HCT116 (cell line): ENCODE results near the gene LRIG3. TPM values are rescaled to one million over a fixed set of nuclear protein-coding genes. Genes with fewer than 3 reads are reported as not detected.

Source experiments
- ATAC-seq: fragments of 200-7000 bp; cut with Tn5 transposase; 2 replicates; pipeline ENCODE4 v1.9.1; 2020; ENCODE audit warnings: mild to moderate bottlenecking, moderate library complexity
- BruUV-seq: library from RNA; stranded (reverse); fragments of 400-500 nt; replicated peaks from 2 replicates; lab custom pipeline; 2021; lab: Mats Ljungman, UMichigan
- CTCF ChIA-PET: fragments of 300-600 bp; sonication (Branson Sonifier 250); formaldehyde crosslinking; loops from one replicate; lab custom pipeline; 2021; ENCODE audit warnings: antibody characterized with exemption; lab: Charles Lee
- POLR2A ChIA-PET: fragments of 300-600, 350-600 bp; sonication (Branson Sonifier 250); formaldehyde crosslinking; loops from one replicate; lab custom pipeline; 2021; ENCODE audit warnings: antibody characterized with exemption; lab: Charles Lee
- RAD21 ChIA-PET, 2 experiments: fragments of 300-600 bp; sonication (Branson Sonifier 250); formaldehyde crosslinking; loops; one replicate each; lab custom pipeline; 2023; ENCODE audit warnings: low total read pairs in 2 of 2; ENCODE audit not compliant: uncharacterized antibody in 2 of 2, unreplicated experiment in 2 of 2, low non-redundant PET in 1 of 2; lab: Charles Lee
- DNase-seq: peaks from one replicate; pipeline ENCODE4 v3.0.0-alpha.2; 2010; ENCODE audit warnings: low read depth, low spot score
- H2AFZ ChIP-seq: fragments of 200-600 bp; shearing (Covaris generic), sonication (generic); 2 replicates; pipeline ENCODE4 v1.6.1; 2017; ENCODE audit warnings: low read depth, mixed run types, mixed read lengths, antibody characterized with exemption, low read length; ENCODE audit not compliant: poor library complexity, severe bottlenecking
- H3K27ac ChIP-seq: 2 replicates; pipeline ENCODE4 v1.5.1; 2012; ENCODE audit warnings: low read depth, low read length
- H3K27me3 ChIP-seq: fragments of 200-600 bp; sonication (generic); 2 replicates; pipeline ENCODE4 v1.6.1; 2016; ENCODE audit warnings: mixed run types, low read length, mixed read lengths; ENCODE audit not compliant: insufficient read depth
- H3K36me3 ChIP-seq, 2 experiments: fragments of 200-500 bp in 1 of 2; fragments of 200-600 bp in 1 of 2; sonication (Bioruptor generic) in 1 of 2; sonication (generic) in 1 of 2; 2 replicates each; pipeline versions ENCODE4 v1.5.1 to v1.6.1; 2014 to 2016; ENCODE audit warnings: low read length in 2 of 2, inconsistent platforms in 1 of 2, mixed read lengths in 1 of 2, mixed run types in 1 of 2; ENCODE audit not compliant: insufficient read depth in 2 of 2, control insufficient read depth in 1 of 2
- H3K4me1 ChIP-seq, 2 experiments: fragments of 200-600 bp in 1 of 2; sonication (generic) in 1 of 2; 2 replicates each; pipeline versions ENCODE4 v1.5.1 to v1.6.1; 2012 to 2017; ENCODE audit warnings: low read length in 2 of 2, inconsistent platforms in 1 of 2, mild to moderate bottlenecking in 1 of 2, mixed read lengths in 1 of 2, mixed run types in 1 of 2, moderate library complexity in 1 of 2; ENCODE audit not compliant: insufficient read depth in 2 of 2, control insufficient read depth in 1 of 2
- H3K4me2 ChIP-seq: fragments of 200-600 bp; sonication (generic); 2 replicates; pipeline ENCODE4 v1.6.1; 2017; ENCODE audit warnings: mixed run types, low read length, mixed read lengths
- H3K4me3 ChIP-seq, 2 experiments: fragments of 200-600 bp in 1 of 2; sonication (generic) in 1 of 2; replicated peaks in 1 of 2; 2 replicates each; pipeline ENCODE4 v1.5.1; 2011 to 2016; ENCODE audit warnings: low read length in 2 of 2, control low read depth in 1 of 2, low read depth in 1 of 2, mild to moderate bottlenecking in 1 of 2, mixed read lengths in 1 of 2, mixed run types in 1 of 2
- H3K79me2 ChIP-seq: fragments of 200-600 bp; sonication (generic); 2 replicates; pipeline ENCODE4 v1.6.1; 2017; ENCODE audit warnings: mild to moderate bottlenecking, mixed run types, low read length, moderate library complexity, mixed read lengths; ENCODE audit not compliant: insufficient read depth
- H3K9ac ChIP-seq: fragments of 200-600 bp; sonication (generic); 2 replicates; pipeline ENCODE4 v1.6.1; 2016; ENCODE audit warnings: low read length, mixed read lengths
- H3K9me2 ChIP-seq: fragments of 200-600 bp; sonication (generic), shearing (Covaris generic); 2 replicates; pipeline ENCODE4 v1.6.1; 2017; ENCODE audit warnings: mixed run types, mild to moderate bottlenecking, moderate library complexity; ENCODE audit not compliant: insufficient read depth
- H3K9me3 ChIP-seq, 2 experiments: fragments of 200-500 bp in 1 of 2; fragments of 200-600 bp in 1 of 2; sonication (Bioruptor generic) in 1 of 2; sonication (generic) in 1 of 2; 2 replicates each; pipeline ENCODE4 v1.6.1; 2014 to 2017; ENCODE audit warnings: low read length in 2 of 2, mixed read lengths in 2 of 2, inconsistent platforms in 1 of 2, low read depth in 1 of 2, mild to moderate bottlenecking in 1 of 2, mixed run types in 1 of 2, moderate library complexity in 1 of 2; ENCODE audit not compliant: control insufficient read depth in 1 of 2, insufficient read depth in 1 of 2
- H4K20me1 ChIP-seq: fragments of 200-600 bp; sonication (generic), shearing (Covaris generic); 2 replicates; pipeline ENCODE4 v1.6.1; 2017; ENCODE audit warnings: mixed run types, mild to moderate bottlenecking, moderate library complexity; ENCODE audit not compliant: insufficient read depth
- EGR1 ChIP-seq: IDR thresholded peaks from 2 replicates; pipeline ENCODE4 v1.6.1; 2012; ENCODE audit warnings: low read depth
- ELF1 ChIP-seq: IDR thresholded peaks from 2 replicates; pipeline ENCODE4 v1.6.1; 2012; ENCODE audit warnings: low read depth, borderline replicate concordance
- EZH2 ChIP-seq: fragments of 200-600 bp; sonication (generic); IDR thresholded peaks from 2 replicates; pipeline ENCODE4 v1.6.1; 2017; ENCODE audit warnings: antibody characterized with exemption, mixed run types
- EZH2phosphoT487 ChIP-seq: fragments of 200-600 bp; IDR thresholded peaks from 2 replicates; pipeline ENCODE4 v1.6.1; 2018; ENCODE audit warnings: antibody characterized with exemption, borderline replicate concordance
- FOSL1 ChIP-seq: IDR thresholded peaks from 2 replicates; pipeline ENCODE4 v1.6.1; 2012; ENCODE audit warnings: low read depth
- JUND ChIP-seq: IDR thresholded peaks from 2 replicates; pipeline ENCODE4 v1.6.1; 2012
- SP1 ChIP-seq: IDR thresholded peaks from 2 replicates; pipeline ENCODE4 v1.6.1; 2012; ENCODE audit warnings: low read depth
- SRF ChIP-seq: IDR thresholded peaks from 2 replicates; pipeline ENCODE4 v1.6.1; 2012; ENCODE audit warnings: low read depth
- YY1 ChIP-seq: IDR thresholded peaks from 2 replicates; pipeline ENCODE4 v1.6.1; 2011; ENCODE audit warnings: low read length, low read depth, moderate library complexity, mild to moderate bottlenecking; ENCODE audit not compliant: insufficient replicate concordance; ENCODE audit errors: extremely low read depth
- ZFX ChIP-seq: fragments of 450-650 bp; IDR thresholded peaks from 2 replicates; pipeline ENCODE4 v1.6.1; 2017
- ZNF274 ChIP-seq: fragments of 200-500 bp; sonication (Bioruptor generic); IDR thresholded peaks from 2 replicates; pipeline ENCODE4 v1.6.1; 2014; ENCODE audit warnings: mild to moderate bottlenecking, low read depth, low read length, inconsistent platforms
- intact Hi-C: fragments of 100-400 bp; cut with micrococcal nuclease; formaldehyde crosslinking; loops from 2 replicates; pipeline ENCODE4 v1.10.0; 2022
- total RNA-seq: library from RNA; stranded (reverse); gene quantifications from one replicate; pipeline ENCODE4 v1.2.1, GENCODE V29; 2021; ENCODE audit not compliant: unreplicated experiment
- TF ChIP-seq, protein P1 (sequence below): IDR thresholded peaks from 2 replicates; pipeline ENCODE4 v1.6.1; 2012
- TF ChIP-seq, protein P2 (sequence below): IDR thresholded peaks from 2 replicates; pipeline ENCODE4 v1.6.1; 2012
- TF ChIP-seq, protein P3 (sequence below), 3 experiments: fragments of 200-600 bp in 1 of 3; sonication (generic) in 1 of 3; IDR thresholded peaks in 2 of 3; conservative IDR thresholded peaks in 1 of 3; 2 replicates each; pipeline ENCODE4 v1.5.1; 2012 to 2017; ENCODE audit warnings: low read depth in 2 of 3, low read length in 2 of 3, antibody characterized with exemption in 1 of 3, borderline replicate concordance in 1 of 3, control low read depth in 1 of 3, mild to moderate bottlenecking in 1 of 3, mixed read lengths in 1 of 3, mixed run types in 1 of 3, moderate library complexity in 1 of 3; ENCODE audit not compliant: insufficient read depth in 1 of 3

The LRIG3 gene
- total RNA-seq, 1 experiment from 2014 or later = 11.1 TPM

DNA sequence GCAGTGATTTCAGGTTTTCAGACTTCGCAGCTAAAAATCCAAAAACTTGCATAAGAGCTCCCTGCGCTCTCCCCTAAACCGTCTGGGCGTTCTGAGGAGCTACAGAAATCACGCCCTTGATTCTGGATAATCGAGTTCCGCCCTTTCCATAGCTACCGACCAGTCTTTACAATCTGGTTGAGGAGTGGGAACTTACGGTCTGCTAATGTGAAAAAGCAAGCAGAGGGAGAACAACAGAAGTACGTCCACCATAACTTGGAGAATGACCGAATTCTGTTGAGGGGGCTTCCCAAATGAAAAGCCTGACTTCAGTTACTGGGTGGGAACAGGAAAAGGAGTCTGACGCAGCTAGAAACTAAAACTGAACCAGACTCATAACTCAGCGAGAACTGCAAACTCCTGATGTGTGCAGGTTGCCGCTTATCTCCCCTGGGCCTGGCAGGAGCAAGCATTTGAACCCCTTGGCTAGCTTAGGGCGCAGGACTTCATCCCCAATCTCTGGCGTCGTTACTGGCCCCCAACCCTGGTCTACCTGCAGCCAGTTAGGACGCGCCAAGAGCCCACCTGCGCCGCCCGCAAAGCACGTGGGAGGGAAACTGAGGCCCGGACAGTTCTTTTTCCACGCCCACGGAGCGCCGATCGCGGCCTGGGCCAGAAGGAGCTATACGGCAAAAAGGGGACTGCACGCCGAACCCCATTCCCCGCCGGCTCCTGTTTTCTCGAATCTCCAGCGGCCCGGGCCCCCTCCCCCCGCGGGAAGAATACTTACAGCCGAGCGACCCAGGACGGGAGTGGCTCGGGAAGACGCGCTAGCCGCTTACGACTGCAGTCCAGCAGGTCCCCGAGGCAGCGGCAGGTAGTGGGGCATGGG is 838 bp downstream of the LRIG3 start:
- intact Hi-C loops = no loop called here
- ChIA-PET RAD21 (no interaction called here), CTCF (interaction anchor here (0.8 kb wide), 1 partner anchor 12 kb away, joined by 3 read pairs; no protein-coding TSS in a partner anchor), POLR2A (no interaction called here)
- H3K27ac ChIP-seq = peak overlapping the region; percentile 70
- H3K4me1 ChIP-seq = peaks cover 4 to 15% of the 10 kb centered on the region in 2 experiments; a peak in 3 of 4 replicates
- H3K9me3 ChIP-seq = no peaks in the 10 kb centered on the region
- no peaks in the 10 kb centered on the region for H3K9me2 ChIP-seq
- no peaks in the 10 kb centered on the region for H3K36me3 ChIP-seq
- H3K79me2 ChIP-seq = peaks cover 52% of the 10 kb centered on the region
- no peaks in the 10 kb centered on the region for H4K20me1 ChIP-seq
- DNase-seq (no peak), ATAC-seq (peak; percentile 39)
- peak overlapping the region; percentile 77 for H3K9ac ChIP-seq
- TF ChIP-seq SRF (no peak), ZFX (no peak), JUND (no peak), SP1 (no peak), YY1 (no peak)
- TF ChIP-seq, protein P1, sequence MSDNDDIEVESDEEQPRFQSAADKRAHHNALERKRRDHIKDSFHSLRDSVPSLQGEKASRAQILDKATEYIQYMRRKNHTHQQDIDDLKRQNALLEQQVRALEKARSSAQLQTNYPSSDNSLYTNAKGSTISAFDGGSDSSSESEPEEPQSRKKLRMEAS = 0 out of 2 replicates have a peak, but pooled peaks have one; percentile 37
- TSS peak; percentile 35 for BruUV-seq
- no peaks in the 10 kb centered on the region for H3K27me3 ChIP-seq
- H3K4me2 ChIP-seq = peak overlapping the region; percentile 74
- H2AFZ ChIP-seq = no peak overlapping the region
- H3K4me3 ChIP-seq = peak overlapping the region; percentile 68 to 75

DNA sequence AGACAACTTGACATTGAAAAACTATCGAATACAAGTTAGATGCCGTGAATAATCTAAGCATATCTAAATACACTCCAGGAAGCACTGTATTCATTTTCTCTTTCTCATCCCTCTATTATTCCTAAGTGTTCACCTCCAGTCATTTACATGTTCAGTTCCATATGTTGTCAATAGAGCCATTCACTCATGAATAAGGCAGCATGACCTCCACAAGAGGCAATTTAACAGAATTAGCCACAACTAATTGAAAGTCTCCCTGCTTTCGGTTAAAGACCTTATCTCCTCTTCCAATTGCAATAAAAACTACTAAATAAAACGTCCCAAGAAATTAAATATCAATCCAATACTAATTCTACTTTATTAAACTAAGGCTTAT is 1.8 kb downstream of the LRIG3 start:
- BruUV-seq = no TSS peak
- Histone ChIP-seq H3K36me3 (no peaks in the 10 kb centered on the region), H3K9ac (no peak overlapping the region), H3K4me3 (peak overlapping the region in 1 of 2 experiments; percentile 68; a peak in 1 of 4 replicates), H3K27ac (no peak overlapping the region), H2AFZ (no peak overlapping the region), H3K9me3 (no peaks in the 10 kb centered on the region), H3K9me2 (no peaks in the 10 kb centered on the region), H3K4me1 (peaks cover 4 to 15% of the 10 kb centered on the region in 2 experiments; a peak in 3 of 4 replicates), H3K79me2 (peaks cover 53% of the 10 kb centered on the region), H3K27me3 (no peaks in the 10 kb centered on the region), H3K4me2 (peak overlapping the region; percentile 74; the same call in 1 of the 2 replicates), H4K20me1 (no peaks in the 10 kb centered on the region)
- no peak for TF ChIP-seq EZH2phosphoT487
- TF ChIP-seq EZH2 = no peak
- no peak for TF ChIP-seq ELF1
- TF ChIP-seq YY1 = no peak
- no peak for TF ChIP-seq SP1
- no peak for TF ChIP-seq SRF
- TF ChIP-seq FOSL1 = no peak
- no peak for TF ChIP-seq EGR1
- TF ChIP-seq, protein P2, sequence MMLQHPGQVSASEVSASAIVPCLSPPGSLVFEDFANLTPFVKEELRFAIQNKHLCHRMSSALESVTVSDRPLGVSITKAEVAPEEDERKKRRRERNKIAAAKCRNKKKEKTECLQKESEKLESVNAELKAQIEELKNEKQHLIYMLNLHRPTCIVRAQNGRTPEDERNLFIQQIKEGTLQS = no peak
- TF ChIP-seq, protein P3, sequence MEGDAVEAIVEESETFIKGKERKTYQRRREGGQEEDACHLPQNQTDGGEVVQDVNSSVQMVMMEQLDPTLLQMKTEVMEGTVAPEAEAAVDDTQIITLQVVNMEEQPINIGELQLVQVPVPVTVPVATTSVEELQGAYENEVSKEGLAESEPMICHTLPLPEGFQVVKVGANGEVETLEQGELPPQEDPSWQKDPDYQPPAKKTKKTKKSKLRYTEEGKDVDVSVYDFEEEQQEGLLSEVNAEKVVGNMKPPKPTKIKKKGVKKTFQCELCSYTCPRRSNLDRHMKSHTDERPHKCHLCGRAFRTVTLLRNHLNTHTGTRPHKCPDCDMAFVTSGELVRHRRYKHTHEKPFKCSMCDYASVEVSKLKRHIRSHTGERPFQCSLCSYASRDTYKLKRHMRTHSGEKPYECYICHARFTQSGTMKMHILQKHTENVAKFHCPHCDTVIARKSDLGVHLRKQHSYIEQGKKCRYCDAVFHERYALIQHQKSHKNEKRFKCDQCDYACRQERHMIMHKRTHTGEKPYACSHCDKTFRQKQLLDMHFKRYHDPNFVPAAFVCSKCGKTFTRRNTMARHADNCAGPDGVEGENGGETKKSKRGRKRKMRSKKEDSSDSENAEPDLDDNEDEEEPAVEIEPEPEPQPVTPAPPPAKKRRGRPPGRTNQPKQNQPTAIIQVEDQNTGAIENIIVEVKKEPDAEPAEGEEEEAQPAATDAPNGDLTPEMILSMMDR (IDR thresholded peaks at IDR 0.05 in 2 of 3, conservative IDR thresholded peaks at IDR 0.05 in 1 of 3; ENCODE audit: borderline replicate concordance in 1 of 3, insufficient read depth in 1 of 3, low read depth in 2 of 3, low read length in 2 of 3) = no peak
- no peak for TF ChIP-seq ZNF274
- ChIA-PET POLR2A (no interaction called here), CTCF (no interaction called here), RAD21 (no interaction called here)
- ATAC-seq (no peak), DNase-seq (no peak)
- intact Hi-C loops = no loop called here
